HCT116 (cell line): ENCODE results near the gene PXYLP1. TPM values are rescaled to one million over a fixed set of nuclear protein-coding genes. Genes with fewer than 3 reads are reported as not detected.

Source experiments
- ATAC-seq: fragments of 200-7000 bp; cut with Tn5 transposase; 2 replicates; pipeline ENCODE4 v1.9.1; 2020; ENCODE audit warnings: mild to moderate bottlenecking, moderate library complexity
- BruUV-seq: library from RNA; stranded (reverse); fragments of 400-500 nt; replicated peaks from 2 replicates; lab custom pipeline; 2021; lab: Mats Ljungman, UMichigan
- CTCF ChIA-PET: fragments of 300-600 bp; sonication (Branson Sonifier 250); formaldehyde crosslinking; loops from one replicate; lab custom pipeline; 2021; ENCODE audit warnings: antibody characterized with exemption; lab: Charles Lee
- POLR2A ChIA-PET: fragments of 300-600, 350-600 bp; sonication (Branson Sonifier 250); formaldehyde crosslinking; loops from one replicate; lab custom pipeline; 2021; ENCODE audit warnings: antibody characterized with exemption; lab: Charles Lee
- RAD21 ChIA-PET, 2 experiments: fragments of 300-600 bp; sonication (Branson Sonifier 250); formaldehyde crosslinking; loops; one replicate each; lab custom pipeline; 2023; ENCODE audit warnings: low total read pairs in 2 of 2; ENCODE audit not compliant: uncharacterized antibody in 2 of 2, unreplicated experiment in 2 of 2, low non-redundant PET in 1 of 2; lab: Charles Lee
- DNase-seq: peaks from one replicate; pipeline ENCODE4 v3.0.0-alpha.2; 2010; ENCODE audit warnings: low read depth, low spot score
- H2AFZ ChIP-seq: fragments of 200-600 bp; shearing (Covaris generic), sonication (generic); 2 replicates; pipeline ENCODE4 v1.6.1; 2017; ENCODE audit warnings: low read depth, mixed run types, mixed read lengths, antibody characterized with exemption, low read length; ENCODE audit not compliant: poor library complexity, severe bottlenecking
- H3K27ac ChIP-seq: 2 replicates; pipeline ENCODE4 v1.5.1; 2012; ENCODE audit warnings: low read depth, low read length
- H3K27me3 ChIP-seq: fragments of 200-600 bp; sonication (generic); 2 replicates; pipeline ENCODE4 v1.6.1; 2016; ENCODE audit warnings: mixed run types, low read length, mixed read lengths; ENCODE audit not compliant: insufficient read depth
- H3K36me3 ChIP-seq, 2 experiments: fragments of 200-500 bp in 1 of 2; fragments of 200-600 bp in 1 of 2; sonication (Bioruptor generic) in 1 of 2; sonication (generic) in 1 of 2; 2 replicates each; pipeline versions ENCODE4 v1.5.1 to v1.6.1; 2014 to 2016; ENCODE audit warnings: low read length in 2 of 2, inconsistent platforms in 1 of 2, mixed read lengths in 1 of 2, mixed run types in 1 of 2; ENCODE audit not compliant: insufficient read depth in 2 of 2, control insufficient read depth in 1 of 2
- H3K4me1 ChIP-seq, 2 experiments: fragments of 200-600 bp in 1 of 2; sonication (generic) in 1 of 2; 2 replicates each; pipeline versions ENCODE4 v1.5.1 to v1.6.1; 2012 to 2017; ENCODE audit warnings: low read length in 2 of 2, inconsistent platforms in 1 of 2, mild to moderate bottlenecking in 1 of 2, mixed read lengths in 1 of 2, mixed run types in 1 of 2, moderate library complexity in 1 of 2; ENCODE audit not compliant: insufficient read depth in 2 of 2, control insufficient read depth in 1 of 2
- H3K4me2 ChIP-seq: fragments of 200-600 bp; sonication (generic); 2 replicates; pipeline ENCODE4 v1.6.1; 2017; ENCODE audit warnings: mixed run types, low read length, mixed read lengths
- H3K4me3 ChIP-seq, 2 experiments: fragments of 200-600 bp in 1 of 2; sonication (generic) in 1 of 2; replicated peaks in 1 of 2; 2 replicates each; pipeline ENCODE4 v1.5.1; 2011 to 2016; ENCODE audit warnings: low read length in 2 of 2, control low read depth in 1 of 2, low read depth in 1 of 2, mild to moderate bottlenecking in 1 of 2, mixed read lengths in 1 of 2, mixed run types in 1 of 2
- H3K79me2 ChIP-seq: fragments of 200-600 bp; sonication (generic); 2 replicates; pipeline ENCODE4 v1.6.1; 2017; ENCODE audit warnings: mild to moderate bottlenecking, mixed run types, low read length, moderate library complexity, mixed read lengths; ENCODE audit not compliant: insufficient read depth
- H3K9ac ChIP-seq: fragments of 200-600 bp; sonication (generic); 2 replicates; pipeline ENCODE4 v1.6.1; 2016; ENCODE audit warnings: low read length, mixed read lengths
- H3K9me2 ChIP-seq: fragments of 200-600 bp; sonication (generic), shearing (Covaris generic); 2 replicates; pipeline ENCODE4 v1.6.1; 2017; ENCODE audit warnings: mixed run types, mild to moderate bottlenecking, moderate library complexity; ENCODE audit not compliant: insufficient read depth
- H3K9me3 ChIP-seq, 2 experiments: fragments of 200-500 bp in 1 of 2; fragments of 200-600 bp in 1 of 2; sonication (Bioruptor generic) in 1 of 2; sonication (generic) in 1 of 2; 2 replicates each; pipeline ENCODE4 v1.6.1; 2014 to 2017; ENCODE audit warnings: low read length in 2 of 2, mixed read lengths in 2 of 2, inconsistent platforms in 1 of 2, low read depth in 1 of 2, mild to moderate bottlenecking in 1 of 2, mixed run types in 1 of 2, moderate library complexity in 1 of 2; ENCODE audit not compliant: control insufficient read depth in 1 of 2, insufficient read depth in 1 of 2
- H4K20me1 ChIP-seq: fragments of 200-600 bp; sonication (generic), shearing (Covaris generic); 2 replicates; pipeline ENCODE4 v1.6.1; 2017; ENCODE audit warnings: mixed run types, mild to moderate bottlenecking, moderate library complexity; ENCODE audit not compliant: insufficient read depth
- CEBPB ChIP-seq: IDR thresholded peaks from 2 replicates; pipeline ENCODE4 v1.6.1; 2012; ENCODE audit warnings: low read depth
- EGR1 ChIP-seq: IDR thresholded peaks from 2 replicates; pipeline ENCODE4 v1.6.1; 2012; ENCODE audit warnings: low read depth
- EZH2 ChIP-seq: fragments of 200-600 bp; sonication (generic); IDR thresholded peaks from 2 replicates; pipeline ENCODE4 v1.6.1; 2017; ENCODE audit warnings: antibody characterized with exemption, mixed run types
- EZH2phosphoT487 ChIP-seq: fragments of 200-600 bp; IDR thresholded peaks from 2 replicates; pipeline ENCODE4 v1.6.1; 2018; ENCODE audit warnings: antibody characterized with exemption, borderline replicate concordance
- FOSL1 ChIP-seq: IDR thresholded peaks from 2 replicates; pipeline ENCODE4 v1.6.1; 2012; ENCODE audit warnings: low read depth
- JUND ChIP-seq: IDR thresholded peaks from 2 replicates; pipeline ENCODE4 v1.6.1; 2012
- POLR2A ChIP-seq: IDR thresholded peaks from 2 replicates; pipeline ENCODE4 v1.7.0; 2011; ENCODE audit warnings: borderline replicate concordance; ENCODE audit not compliant: insufficient read depth, insufficient read length; ENCODE audit errors: extremely low read depth
- POLR2AphosphoS5 ChIP-seq: IDR thresholded peaks from 2 replicates; pipeline ENCODE4 v1.6.1; 2011; ENCODE audit warnings: mild to moderate bottlenecking, low read depth, low read length, moderate library complexity
- RAD21 ChIP-seq: IDR thresholded peaks from 2 replicates; pipeline ENCODE4 v1.6.1; 2012; ENCODE audit warnings: low read depth, mild to moderate bottlenecking
- SIN3A ChIP-seq: IDR thresholded peaks from 2 replicates; pipeline ENCODE4 v1.6.1; 2012; ENCODE audit warnings: low read depth
- SRF ChIP-seq: IDR thresholded peaks from 2 replicates; pipeline ENCODE4 v1.6.1; 2012; ENCODE audit warnings: low read depth
- TCF7L2 ChIP-seq: IDR thresholded peaks from 2 replicates; pipeline ENCODE4 v1.7.0; 2011; ENCODE audit warnings: borderline replicate concordance, inconsistent platforms; ENCODE audit not compliant: insufficient read depth, insufficient read length; ENCODE audit errors: extremely low read depth
- YY1 ChIP-seq: IDR thresholded peaks from 2 replicates; pipeline ENCODE4 v1.6.1; 2011; ENCODE audit warnings: low read length, low read depth, moderate library complexity, mild to moderate bottlenecking; ENCODE audit not compliant: insufficient replicate concordance; ENCODE audit errors: extremely low read depth
- ZFX ChIP-seq: fragments of 450-650 bp; IDR thresholded peaks from 2 replicates; pipeline ENCODE4 v1.6.1; 2017
- ZNF274 ChIP-seq: fragments of 200-500 bp; sonication (Bioruptor generic); IDR thresholded peaks from 2 replicates; pipeline ENCODE4 v1.6.1; 2014; ENCODE audit warnings: mild to moderate bottlenecking, low read depth, low read length, inconsistent platforms
- intact Hi-C: fragments of 100-400 bp; cut with micrococcal nuclease; formaldehyde crosslinking; loops from 2 replicates; pipeline ENCODE4 v1.10.0; 2022
- total RNA-seq: library from RNA; stranded (reverse); gene quantifications from one replicate; pipeline ENCODE4 v1.2.1, GENCODE V29; 2021; ENCODE audit not compliant: unreplicated experiment
- TF ChIP-seq, protein P1 (sequence below): IDR thresholded peaks from 2 replicates; pipeline ENCODE4 v1.6.1; 2011; ENCODE audit warnings: mild to moderate bottlenecking, low read length, moderate library complexity; ENCODE audit not compliant: insufficient replicate concordance; ENCODE audit errors: extremely low read depth
- TF ChIP-seq, protein P2 (sequence below): IDR thresholded peaks from 2 replicates; pipeline ENCODE4 v1.6.1; 2012
- TF ChIP-seq, protein P3 (sequence below): IDR thresholded peaks from 2 replicates; pipeline ENCODE4 v1.6.1; 2012; ENCODE audit warnings: low read depth

Gene PXYLP1
- total RNA-seq, 1 experiment from 2014 or later = 15.3 TPM

DNA sequence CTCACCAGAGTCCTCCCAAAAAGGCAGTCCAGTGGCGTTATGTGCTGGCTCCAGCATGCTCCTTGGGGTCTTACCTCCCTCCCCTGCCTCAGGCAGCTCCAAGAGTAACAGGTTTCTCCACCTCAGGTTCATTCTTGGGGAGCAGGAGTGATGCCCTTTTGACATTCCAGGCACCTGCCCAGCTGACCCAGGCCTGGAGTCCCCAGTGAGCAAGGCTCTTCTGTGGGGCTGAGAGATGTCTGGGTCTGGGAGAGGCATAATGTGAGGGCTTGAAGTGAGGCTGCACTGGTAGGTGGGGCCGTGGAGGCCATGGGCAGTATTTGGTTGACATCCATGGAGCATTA, 15.3 kb downstream of the PXYLP1 start (continued):
- TF ChIP-seq, protein P1, sequence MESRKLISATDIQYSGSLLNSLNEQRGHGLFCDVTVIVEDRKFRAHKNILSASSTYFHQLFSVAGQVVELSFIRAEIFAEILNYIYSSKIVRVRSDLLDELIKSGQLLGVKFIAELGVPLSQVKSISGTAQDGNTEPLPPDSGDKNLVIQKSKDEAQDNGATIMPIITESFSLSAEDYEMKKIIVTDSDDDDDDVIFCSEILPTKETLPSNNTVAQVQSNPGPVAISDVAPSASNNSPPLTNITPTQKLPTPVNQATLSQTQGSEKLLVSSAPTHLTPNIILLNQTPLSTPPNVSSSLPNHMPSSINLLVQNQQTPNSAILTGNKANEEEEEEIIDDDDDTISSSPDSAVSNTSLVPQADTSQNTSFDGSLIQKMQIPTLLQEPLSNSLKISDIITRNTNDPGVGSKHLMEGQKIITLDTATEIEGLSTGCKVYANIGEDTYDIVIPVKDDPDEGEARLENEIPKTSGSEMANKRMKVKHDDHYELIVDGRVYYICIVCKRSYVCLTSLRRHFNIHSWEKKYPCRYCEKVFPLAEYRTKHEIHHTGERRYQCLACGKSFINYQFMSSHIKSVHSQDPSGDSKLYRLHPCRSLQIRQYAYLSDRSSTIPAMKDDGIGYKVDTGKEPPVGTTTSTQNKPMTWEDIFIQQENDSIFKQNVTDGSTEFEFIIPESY = no peak

DNA sequence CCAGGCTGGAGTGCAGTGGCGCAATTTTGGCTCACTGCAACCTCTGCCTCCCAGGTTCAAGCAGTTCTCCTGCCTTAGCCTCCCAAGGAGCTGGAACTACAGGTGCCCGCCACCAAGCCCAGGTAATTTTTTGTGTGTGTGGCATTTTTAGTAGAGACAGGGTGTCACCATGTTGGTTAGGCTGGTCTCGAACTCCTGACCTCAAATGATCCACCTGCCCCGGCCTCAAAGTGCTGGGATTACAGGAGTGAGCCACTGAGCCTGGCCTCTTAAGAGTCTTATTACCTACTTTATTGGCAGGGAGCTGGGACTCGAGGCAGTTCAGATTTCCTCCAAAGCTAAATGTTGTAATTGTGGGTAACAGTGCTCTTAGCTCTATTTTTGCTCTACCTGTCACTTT, 16.4 kb downstream of the PXYLP1 start:
- H4K20me1 ChIP-seq = no peaks in the 10 kb centered on the region
- TF ChIP-seq ZNF274 (no peak), POLR2AphosphoS5 (no peak), YY1 (no peak), JUND (no peak), TCF7L2 (no peak), SRF (no peak), SIN3A (no peak), EGR1 (no peak), ZFX (no peak), EZH2 (no peak), POLR2A (no peak), CEBPB (no peak), RAD21 (no peak), EZH2phosphoT487 (no peak), FOSL1 (no peak)
- TF ChIP-seq, protein P2, sequence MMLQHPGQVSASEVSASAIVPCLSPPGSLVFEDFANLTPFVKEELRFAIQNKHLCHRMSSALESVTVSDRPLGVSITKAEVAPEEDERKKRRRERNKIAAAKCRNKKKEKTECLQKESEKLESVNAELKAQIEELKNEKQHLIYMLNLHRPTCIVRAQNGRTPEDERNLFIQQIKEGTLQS = no peak
- TF ChIP-seq, protein P3, sequence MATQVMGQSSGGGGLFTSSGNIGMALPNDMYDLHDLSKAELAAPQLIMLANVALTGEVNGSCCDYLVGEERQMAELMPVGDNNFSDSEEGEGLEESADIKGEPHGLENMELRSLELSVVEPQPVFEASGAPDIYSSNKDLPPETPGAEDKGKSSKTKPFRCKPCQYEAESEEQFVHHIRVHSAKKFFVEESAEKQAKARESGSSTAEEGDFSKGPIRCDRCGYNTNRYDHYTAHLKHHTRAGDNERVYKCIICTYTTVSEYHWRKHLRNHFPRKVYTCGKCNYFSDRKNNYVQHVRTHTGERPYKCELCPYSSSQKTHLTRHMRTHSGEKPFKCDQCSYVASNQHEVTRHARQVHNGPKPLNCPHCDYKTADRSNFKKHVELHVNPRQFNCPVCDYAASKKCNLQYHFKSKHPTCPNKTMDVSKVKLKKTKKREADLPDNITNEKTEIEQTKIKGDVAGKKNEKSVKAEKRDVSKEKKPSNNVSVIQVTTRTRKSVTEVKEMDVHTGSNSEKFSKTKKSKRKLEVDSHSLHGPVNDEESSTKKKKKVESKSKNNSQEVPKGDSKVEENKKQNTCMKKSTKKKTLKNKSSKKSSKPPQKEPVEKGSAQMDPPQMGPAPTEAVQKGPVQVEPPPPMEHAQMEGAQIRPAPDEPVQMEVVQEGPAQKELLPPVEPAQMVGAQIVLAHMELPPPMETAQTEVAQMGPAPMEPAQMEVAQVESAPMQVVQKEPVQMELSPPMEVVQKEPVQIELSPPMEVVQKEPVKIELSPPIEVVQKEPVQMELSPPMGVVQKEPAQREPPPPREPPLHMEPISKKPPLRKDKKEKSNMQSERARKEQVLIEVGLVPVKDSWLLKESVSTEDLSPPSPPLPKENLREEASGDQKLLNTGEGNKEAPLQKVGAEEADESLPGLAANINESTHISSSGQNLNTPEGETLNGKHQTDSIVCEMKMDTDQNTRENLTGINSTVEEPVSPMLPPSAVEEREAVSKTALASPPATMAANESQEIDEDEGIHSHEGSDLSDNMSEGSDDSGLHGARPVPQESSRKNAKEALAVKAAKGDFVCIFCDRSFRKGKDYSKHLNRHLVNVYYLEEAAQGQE = no peak
- intact Hi-C loops = no loop called here
- ChIA-PET RAD21 (no interaction called here), CTCF (interaction anchor here (6.1 kb wide), 1 partner anchor 16 kb away, joined by 26 read pairs; the partner anchor contains the start of gene PXYLP1), POLR2A (no interaction called here)
- no peaks in the 10 kb centered on the region for H3K36me3 ChIP-seq
- no peak overlapping the region for H3K9ac ChIP-seq
- no peak overlapping the region for H2AFZ ChIP-seq
- no peaks in the 10 kb centered on the region for H3K4me1 ChIP-seq
- no peaks in the 10 kb centered on the region for H3K79me2 ChIP-seq
- H3K4me2 ChIP-seq = no peak overlapping the region
- no peak overlapping the region for H3K4me3 ChIP-seq
- no peaks in the 10 kb centered on the region for H3K27me3 ChIP-seq
- no peaks in the 10 kb centered on the region for H3K9me3 ChIP-seq
- no peak overlapping the region for H3K27ac ChIP-seq
- BruUV-seq = no TSS peak
- ATAC-seq = no peak
- H3K9me2 ChIP-seq = no peaks in the 10 kb centered on the region
- DNase-seq = no peak
